Endodermal cell (in vitro differentiated cells): Measurements from ENCODE around the gene THSD1. TPM values are rescaled to one million over a fixed set of nuclear protein-coding genes. Genes with fewer than 3 reads are reported as not detected.

ENCODE experiments used
- DNase-seq: peaks from one replicate; pipeline ENCODE4 v3.0.0-alpha.2; 2017
- H3K27ac ChIP-seq: 2 replicates; pipeline ENCODE4 v1.5.1; 2013; ENCODE audit warnings: mild to moderate bottlenecking, low read depth, low read length, moderate library complexity
- H3K27me3 ChIP-seq: 2 replicates; pipeline ENCODE4 v1.6.1; 2013; ENCODE audit warnings: mild to moderate bottlenecking, low read length, moderate library complexity; ENCODE audit not compliant: insufficient read depth, control insufficient read depth, poor library complexity, severe bottlenecking
- H3K36me3 ChIP-seq: 2 replicates; pipeline ENCODE4 v1.7.0; 2013; ENCODE audit warnings: mild to moderate bottlenecking, low read length, moderate library complexity; ENCODE audit not compliant: control insufficient read depth, insufficient read depth
- H3K4me1 ChIP-seq: one replicate; pipeline ENCODE4 v1.7.0; 2013; ENCODE audit warnings: low read length; ENCODE audit not compliant: control insufficient read depth, insufficient read depth
- H3K4me3 ChIP-seq: 2 replicates; pipeline ENCODE4 v1.5.1; 2013; ENCODE audit warnings: mild to moderate bottlenecking, low read length, moderate library complexity
- H3K9ac ChIP-seq: 2 replicates; pipeline ENCODE4 v1.6.1; 2013; ENCODE audit warnings: mild to moderate bottlenecking, low read length, moderate library complexity; ENCODE audit not compliant: poor library complexity, severe bottlenecking; ENCODE audit errors: extremely low read depth
- H3K9me3 ChIP-seq: 2 replicates; pipeline ENCODE4 v1.6.1; 2013; ENCODE audit warnings: mild to moderate bottlenecking, low read length, moderate library complexity; ENCODE audit not compliant: control insufficient read depth
- H3K27ac Mint-ChIP-seq: 2 replicates; pipeline ENCODE4 v1.8.0; 2020; ENCODE audit warnings: mixed read lengths
- H3K27me3 Mint-ChIP-seq: 2 replicates; pipeline ENCODE4 v1.8.0; 2021; ENCODE audit warnings: mild to moderate bottlenecking, mixed read lengths; ENCODE audit not compliant: insufficient read depth
- H3K36me3 Mint-ChIP-seq: 2 replicates; pipeline ENCODE4 v1.8.0; 2020; ENCODE audit warnings: low read depth, mixed read lengths
- H3K4me1 Mint-ChIP-seq: 2 replicates; pipeline ENCODE4 v1.8.0; 2020; ENCODE audit warnings: mixed read lengths
- H3K4me3 Mint-ChIP-seq: 2 replicates; pipeline ENCODE4 v1.8.0; 2020; ENCODE audit warnings: mild to moderate bottlenecking, moderate library complexity, mixed read lengths
- H3K9me3 Mint-ChIP-seq: 2 replicates; pipeline ENCODE4 v1.8.0; 2020; ENCODE audit warnings: mild to moderate bottlenecking, mixed read lengths
- CTCF ChIP-seq: fragments of 200-600 bp; sonication (generic); conservative IDR thresholded peaks from 2 replicates; pipeline ENCODE4 v1.5.0; 2021; ENCODE audit warnings: antibody characterized with exemption, mild to moderate bottlenecking
- WGBS, 2 experiments: methylation state at CpG; one replicate each; pipeline versions ENCODE4 v1.1.5 to v1.1.7; 2013; ENCODE audit warnings: missing lambda C conversion rate in 2 of 2, mixed read lengths in 1 of 2; ENCODE audit not compliant: insufficient coverage in 1 of 2, insufficient read length in 1 of 2; 5-methylcytosine and 5-hydroxymethylcytosine counted together
- total RNA-seq, 2 donors: library from RNA; stranded (reverse); fragmentation: NEBNext Ultra II Directional in 1 of 2; extraction: Animal tissue kit (Norgen Biotek cat#: 25700) in 1 of 2; gene quantifications; 2 replicates in 1 of 2; 3 replicates in 1 of 2; pipeline ENCODE4 v1.2.1, GENCODE V29; 2021

Gene THSD1
- total RNA-seq, 2 donors from 2014 or later, result 0.48 to 0.73 TPM

- no peak for TF ChIP-seq CTCF
- no peak for DNase-seq
- Mint-ChIP-seq H3K27me3 (peaks cover 19% of the 10 kb centered on the region), H3K4me3 (no peak overlapping the region), H3K36me3 (no peaks in the 10 kb centered on the region), H3K27ac (no peak overlapping the region), H3K4me1 (no peaks in the 10 kb centered on the region), H3K9me3 (no peaks in the 10 kb centered on the region)
- no peak overlapping the region for H3K4me3 ChIP-seq
- WGBS, 2 experiments, result 88% methylated on average over 1 of the region's 2 CpGs; no CpG with 5 or more reads in 1 of the 2 experiments
- no peaks in the 10 kb centered on the region for H3K4me1 ChIP-seq
- no peaks in the 10 kb centered on the region for H3K36me3 ChIP-seq
- peaks cover 2% of the 10 kb centered on the region for H3K27me3 ChIP-seq
- no peaks in the 10 kb centered on the region for H3K9me3 ChIP-seq
- H3K27ac ChIP-seq, result no peak overlapping the region
- H3K9ac ChIP-seq, result no peak overlapping the region
Measured at GRCh38 chr13:52399046-52399445, 6.9 kb downstream of the THSD1 start.

GRCh38 chr13:52395704-52396103 lies 10.3 kb downstream of the THSD1 start:
- DNase-seq, result no peak
- Mint-ChIP-seq H3K27ac (no peak overlapping the region), H3K36me3 (no peaks in the 10 kb centered on the region), H3K27me3 (peaks cover 5% of the 10 kb centered on the region), H3K9me3 (no peaks in the 10 kb centered on the region), H3K4me3 (no peak overlapping the region), H3K4me1 (no peaks in the 10 kb centered on the region)
- WGBS, 2 experiments, result 93 to 100% methylated on average over 2 to 4 of the region's 4 CpGs
- H3K36me3 ChIP-seq, result no peaks in the 10 kb centered on the region
- no peaks in the 10 kb centered on the region for H3K9me3 ChIP-seq
- no peak overlapping the region for H3K27ac ChIP-seq
- H3K27me3 ChIP-seq, result no peaks in the 10 kb centered on the region
- no peak overlapping the region for H3K9ac ChIP-seq
- no peaks in the 10 kb centered on the region for H3K4me1 ChIP-seq
- no peak overlapping the region for H3K4me3 ChIP-seq
- no peak for TF ChIP-seq CTCF

- Histone ChIP-seq H3K27ac (no peak overlapping the region), H3K9me3 (no peaks in the 10 kb centered on the region), H3K36me3 (no peaks in the 10 kb centered on the region), H3K9ac (no peak overlapping the region), H3K27me3 (no peaks in the 10 kb centered on the region), H3K4me3 (no peak overlapping the region), H3K4me1 (no peaks in the 10 kb centered on the region)
- WGBS, 2 experiments, result 92 to 94% methylated on average over 2 of the region's 2 CpGs
- H3K9me3 Mint-ChIP-seq, result no peaks in the 10 kb centered on the region
- no peak overlapping the region for H3K4me3 Mint-ChIP-seq
- H3K27me3 Mint-ChIP-seq, result peaks cover 5% of the 10 kb centered on the region
- TF ChIP-seq CTCF, result no peak
- H3K4me1 Mint-ChIP-seq, result no peaks in the 10 kb centered on the region
- H3K27ac Mint-ChIP-seq, result no peak overlapping the region
- no peaks in the 10 kb centered on the region for H3K36me3 Mint-ChIP-seq
- no peak for DNase-seq
Measured at GRCh38 chr13:52394586-52394985, 11.4 kb downstream of the THSD1 start.
